Measurements from ENCODE around the gene UBE3C. TPM values are rescaled to one million over a fixed set of nuclear protein-coding genes. Genes with fewer than 3 reads are reported as not detected.
A peak's percentile ranks its signal among the peaks of the same experiment; 100 is the strongest.

The UBE3C gene
- total RNA-seq, 3 donors from 2014 or later = 94.2 to 95.7 (median 94.6) TPM

- Mint-ChIP-seq H3K4me3 (no peak overlapping the region), H3K27me3 (ENCODE audit: low read depth) (peaks cover 22% of the 10 kb centered on the region), H3K9me3 (no peaks in the 10 kb centered on the region), H3K4me1 (ENCODE audit: low read depth) (peaks cover 13% of the 10 kb centered on the region), H3K36me3 (ENCODE audit: insufficient read depth) (peaks cover 2% of the 10 kb centered on the region)
- no peak for DNase-seq
- no peak for ATAC-seq
Observed at GRCh38 chr7:157281221-157281998, 142.7 kb downstream of the UBE3C start.

GRCh38 chr7:157282141-157282801, 143.5 kb downstream of the UBE3C start:
- peaks cover 22% of the 10 kb centered on the region for H3K27me3 Mint-ChIP-seq (ENCODE audit: low read depth)
- no peak overlapping the region for H3K4me3 Mint-ChIP-seq
- ATAC-seq (no peak), DNase-seq (no peak)
- H3K9me3 Mint-ChIP-seq = no peaks in the 10 kb centered on the region
- H3K36me3 Mint-ChIP-seq (ENCODE audit: insufficient read depth) = peaks cover 2% of the 10 kb centered on the region
- H3K4me1 Mint-ChIP-seq (ENCODE audit: low read depth) = peaks cover 5% of the 10 kb centered on the region

GRCh38 chr7:157284229-157285014, 145.7 kb downstream of the UBE3C start:
- no peaks in the 10 kb centered on the region for H3K9me3 Mint-ChIP-seq
- ATAC-seq = no peak
- no peak for DNase-seq
- H3K4me1 Mint-ChIP-seq (ENCODE audit: low read depth) = no peaks in the 10 kb centered on the region
- peaks cover 2% of the 10 kb centered on the region for H3K36me3 Mint-ChIP-seq (ENCODE audit: insufficient read depth)
- peaks cover 15% of the 10 kb centered on the region for H3K27me3 Mint-ChIP-seq (ENCODE audit: low read depth)
- H3K4me3 Mint-ChIP-seq = no peak overlapping the region

- no peak overlapping the region for H3K4me3 Mint-ChIP-seq
- H3K4me1 Mint-ChIP-seq (ENCODE audit: low read depth) = no peaks in the 10 kb centered on the region
- H3K27me3 Mint-ChIP-seq (ENCODE audit: low read depth) = no peaks in the 10 kb centered on the region
- no peak for ATAC-seq
- H3K36me3 Mint-ChIP-seq (ENCODE audit: insufficient read depth) = no peaks in the 10 kb centered on the region
- DNase-seq = no peak
- H3K9me3 Mint-ChIP-seq = no peaks in the 10 kb centered on the region
Observed at GRCh38 chr7:157291404-157292080, 152.8 kb downstream of the UBE3C start.

GRCh38 chr7:157292258-157292657, 153.5 kb downstream of the UBE3C start:
- Mint-ChIP-seq H3K4me1 (ENCODE audit: low read depth) (peaks cover 2% of the 10 kb centered on the region), H3K4me3 (no peak overlapping the region), H3K9me3 (no peaks in the 10 kb centered on the region), H3K36me3 (ENCODE audit: insufficient read depth) (no peaks in the 10 kb centered on the region), H3K27me3 (ENCODE audit: low read depth) (no peaks in the 10 kb centered on the region)
- DNase-seq (no peak), ATAC-seq (no peak)

GRCh38 chr7:157292770-157293412, 154.2 kb downstream of the UBE3C start:
- DNase-seq = no peak
- no peaks in the 10 kb centered on the region for H3K27me3 Mint-ChIP-seq (ENCODE audit: low read depth)
- peaks cover 4% of the 10 kb centered on the region for H3K4me1 Mint-ChIP-seq (ENCODE audit: low read depth)
- no peak for ATAC-seq
- no peaks in the 10 kb centered on the region for H3K36me3 Mint-ChIP-seq (ENCODE audit: insufficient read depth)
- no peak overlapping the region for H3K4me3 Mint-ChIP-seq
- H3K9me3 Mint-ChIP-seq = no peaks in the 10 kb centered on the region

- no peaks in the 10 kb centered on the region for H3K36me3 Mint-ChIP-seq (ENCODE audit: insufficient read depth)
- ATAC-seq (no peak), DNase-seq (no peak)
- H3K9me3 Mint-ChIP-seq = no peaks in the 10 kb centered on the region
- peaks cover 5% of the 10 kb centered on the region for H3K4me1 Mint-ChIP-seq (ENCODE audit: low read depth)
- H3K27me3 Mint-ChIP-seq (ENCODE audit: low read depth) = no peaks in the 10 kb centered on the region
- no peak overlapping the region for H3K4me3 Mint-ChIP-seq
Observed at GRCh38 chr7:157293413-157293788, 154.7 kb downstream of the UBE3C start.

GRCh38 chr7:157294773-157295172, 156.0 kb downstream of the UBE3C start:
- ATAC-seq (no peak), DNase-seq (no peak)

GRCh38 chr7:157295338-157295737, 156.6 kb downstream of the UBE3C start:
- Mint-ChIP-seq H3K4me3 (no peak overlapping the region), H3K9me3 (no peaks in the 10 kb centered on the region), H3K27me3 (ENCODE audit: low read depth) (no peaks in the 10 kb centered on the region), H3K36me3 (ENCODE audit: insufficient read depth) (no peaks in the 10 kb centered on the region), H3K4me1 (ENCODE audit: low read depth) (peaks cover 15% of the 10 kb centered on the region)
- no peak for ATAC-seq
- no peak for DNase-seq

More at GRCh38 chr7:157294773-157295172, 156.0 kb downstream of the UBE3C start:
- Mint-ChIP-seq H3K4me3 (no peak overlapping the region), H3K36me3 (ENCODE audit: insufficient read depth) (no peaks in the 10 kb centered on the region), H3K9me3 (no peaks in the 10 kb centered on the region), H3K27me3 (ENCODE audit: low read depth) (no peaks in the 10 kb centered on the region), H3K4me1 (ENCODE audit: low read depth) (peaks cover 14% of the 10 kb centered on the region)

GRCh38 chr7:157297185-157297584, 158.5 kb downstream of the UBE3C start:
- DNase-seq = no peak
- H3K27me3 Mint-ChIP-seq (ENCODE audit: low read depth) = no peaks in the 10 kb centered on the region
- ATAC-seq = no peak
- H3K36me3 Mint-ChIP-seq (ENCODE audit: insufficient read depth) = no peaks in the 10 kb centered on the region
- H3K4me1 Mint-ChIP-seq (ENCODE audit: low read depth) = peaks cover 27% of the 10 kb centered on the region
- H3K4me3 Mint-ChIP-seq = no peak overlapping the region
- no peaks in the 10 kb centered on the region for H3K9me3 Mint-ChIP-seq

- ATAC-seq (no peak), DNase-seq (no peak)
- Mint-ChIP-seq H3K36me3 (ENCODE audit: insufficient read depth) (no peaks in the 10 kb centered on the region), H3K27me3 (ENCODE audit: low read depth) (no peaks in the 10 kb centered on the region), H3K4me1 (ENCODE audit: low read depth) (peaks cover 39% of the 10 kb centered on the region), H3K9me3 (no peaks in the 10 kb centered on the region), H3K4me3 (no peak overlapping the region)
Observed at GRCh38 chr7:157299317-157299612, 160.5 kb downstream of the UBE3C start.

GRCh38 chr7:157299613-157300368, 161.1 kb downstream of the UBE3C start:
- no peaks in the 10 kb centered on the region for H3K27me3 Mint-ChIP-seq (ENCODE audit: low read depth)
- H3K36me3 Mint-ChIP-seq (ENCODE audit: insufficient read depth) = no peaks in the 10 kb centered on the region
- peaks cover 39% of the 10 kb centered on the region for H3K4me1 Mint-ChIP-seq (ENCODE audit: low read depth)
- H3K4me3 Mint-ChIP-seq = no peak overlapping the region
- ATAC-seq (no peak), DNase-seq (peak; percentile 22)
- no peaks in the 10 kb centered on the region for H3K9me3 Mint-ChIP-seq

GRCh38 chr7:157300369-157300825, 161.7 kb downstream of the UBE3C start:
- H3K27me3 Mint-ChIP-seq (ENCODE audit: low read depth) = no peaks in the 10 kb centered on the region
- DNase-seq = no peak
- peaks cover 39% of the 10 kb centered on the region for H3K4me1 Mint-ChIP-seq (ENCODE audit: low read depth)
- ATAC-seq = no peak
- no peaks in the 10 kb centered on the region for H3K9me3 Mint-ChIP-seq
- no peaks in the 10 kb centered on the region for H3K36me3 Mint-ChIP-seq (ENCODE audit: insufficient read depth)
- no peak overlapping the region for H3K4me3 Mint-ChIP-seq

All from activated T-cell treated with anti-CD3 and anti-CD28 coated beads, Interleukin-2, amount 50 U/mL, for 4 hours (primary cell).